Neural progenitor cell (in vitro differentiated cells): ENCODE data around the gene NXPH3. TPM values are rescaled to one million over a fixed set of nuclear protein-coding genes. Genes with fewer than 3 reads are reported as not detected.

ENCODE experiments used
- DNase-seq: peaks from one replicate; pipeline ENCODE4 v3.0.0-alpha.2; 2016; ENCODE audit warnings: low spot score
- H2AFZ ChIP-seq: fragments of 200-600 bp; sonication (generic); replicated peaks from 2 replicates; pipeline ENCODE4 v1.6.1; 2016; ENCODE audit warnings: antibody characterized with exemption
- H3F3A ChIP-seq: fragments of 200-600 bp; sonication (generic); 2 replicates; pipeline ENCODE4 v1.6.1; 2016; ENCODE audit warnings: antibody characterized with exemption, low read depth
- H3K27ac ChIP-seq: fragments of 200-600 bp; sonication (generic); 2 replicates; pipeline ENCODE4 v1.5.1; 2016; ENCODE audit warnings: mild to moderate bottlenecking
- H3K27me3 ChIP-seq: fragments of 200-600 bp; sonication (generic); 2 replicates; pipeline ENCODE4 v1.6.1; 2016; ENCODE audit warnings: mild to moderate bottlenecking, moderate library complexity
- H3K36me3 ChIP-seq: fragments of 200-600 bp; sonication (generic); 2 replicates; pipeline ENCODE4 v1.5.1; 2016
- H3K4me1 ChIP-seq: fragments of 200-600 bp; sonication (generic); 2 replicates; pipeline ENCODE4 v1.6.1; 2016; ENCODE audit warnings: mixed run types
- H3K4me2 ChIP-seq: fragments of 200-600 bp; sonication (generic); 2 replicates; pipeline ENCODE4 v1.6.1; 2016
- H3K4me3 ChIP-seq: fragments of 200-600 bp; sonication (generic); 2 replicates; pipeline ENCODE4 v1.5.1; 2016
- H3K79me2 ChIP-seq: fragments of 200-600 bp; sonication (generic); 2 replicates; pipeline ENCODE4 v1.6.1; 2016; ENCODE audit warnings: low read depth
- H3K9ac ChIP-seq: fragments of 200-600 bp; sonication (generic); 2 replicates; pipeline ENCODE4 v1.6.1; 2016
- H3K9me3 ChIP-seq: fragments of 200-600 bp; sonication (generic); 2 replicates; pipeline ENCODE4 v1.5.1; 2016; ENCODE audit warnings: low read depth
- H4K20me1 ChIP-seq: fragments of 200-600 bp; sonication (generic); 2 replicates; pipeline ENCODE4 v1.6.1; 2016; ENCODE audit warnings: low read depth
- H3K27ac Mint-ChIP-seq: 3 replicates; pipeline ENCODE4 v1.8.0; 2021; ENCODE audit warnings: mixed read lengths
- H3K27me3 Mint-ChIP-seq: 2 replicates; pipeline ENCODE4 v1.8.0; 2022; ENCODE audit warnings: low read depth, mild to moderate bottlenecking, inconsistent platforms, moderate library complexity, mixed read lengths; ENCODE audit not compliant: insufficient read depth
- H3K36me3 Mint-ChIP-seq: 3 replicates; pipeline ENCODE4 v1.8.0; 2021; ENCODE audit warnings: mixed read lengths
- H3K4me1 Mint-ChIP-seq: 3 replicates; pipeline ENCODE4 v1.8.0; 2021; ENCODE audit warnings: mixed read lengths
- H3K4me3 Mint-ChIP-seq: 3 replicates; pipeline ENCODE4 v1.8.0; 2021; ENCODE audit warnings: mild to moderate bottlenecking, moderate library complexity, mixed read lengths
- H3K9me3 Mint-ChIP-seq: 3 replicates; pipeline ENCODE4 v1.8.0; 2020; ENCODE audit warnings: mixed read lengths
- EZH2 ChIP-seq: fragments of 200-600 bp; sonication (generic); IDR thresholded peaks from 2 replicates; pipeline ENCODE4 v1.6.1; 2017; ENCODE audit warnings: antibody characterized with exemption, mild to moderate bottlenecking, moderate library complexity
- EZH2phosphoT487 ChIP-seq: fragments of 200-600 bp; sonication (generic); IDR thresholded peaks from 2 replicates; pipeline ENCODE4 v1.6.1; 2017; ENCODE audit warnings: antibody characterized with exemption
- total RNA-seq: library from RNA; depleted of rRNA; stranded (reverse); fragments of >200 nt; gene quantifications from 2 replicates; pipeline ENCODE4 v1.2.3, GENCODE V29; 2015; ENCODE audit warnings: low replicate concordance
- TF ChIP-seq, protein P1 (sequence below): fragments of 200-600 bp; sonication (generic); IDR thresholded peaks from 2 replicates; pipeline ENCODE4 v1.5.1; 2017; ENCODE audit warnings: antibody characterized with exemption, mild to moderate bottlenecking

NXPH3 gene
- total RNA-seq, 1 donor from 2014 or later, result 3.6 TPM

DNA sequence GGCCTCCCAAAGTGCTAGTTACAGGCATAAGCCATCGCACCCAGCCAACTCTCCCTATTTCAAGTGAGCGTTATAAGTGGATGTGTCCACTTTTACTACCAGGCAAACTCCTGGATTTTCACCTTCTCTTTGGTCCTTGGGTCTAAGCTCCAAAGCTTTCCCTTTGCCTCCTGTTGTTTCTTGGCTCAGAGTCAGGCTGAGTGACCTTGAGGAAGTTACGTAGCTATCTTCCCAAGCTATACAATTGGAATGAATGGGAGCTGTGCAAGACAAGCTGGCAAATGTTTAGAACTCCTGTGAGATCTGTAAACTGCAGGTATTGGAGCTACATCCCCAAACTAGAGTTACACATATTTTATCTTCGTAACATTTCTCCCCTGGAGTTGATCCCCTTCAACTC, 20.3 kb downstream of the NXPH3 start:
- H3K4me1 Mint-ChIP-seq, result no peaks in the 10 kb centered on the region
- Histone ChIP-seq H3K4me3 (no peak overlapping the region), H3K36me3 (no peaks in the 10 kb centered on the region), H4K20me1 (peaks cover 3% of the 10 kb centered on the region), H3K27ac (no peak overlapping the region), H3F3A (no peaks in the 10 kb centered on the region), H3K9ac (no peak overlapping the region), H3K79me2 (no peaks in the 10 kb centered on the region), H2AFZ (no peak overlapping the region), H3K9me3 (no peaks in the 10 kb centered on the region), H3K4me2 (no peak overlapping the region), H3K27me3 (no peaks in the 10 kb centered on the region), H3K4me1 (peaks cover 16% of the 10 kb centered on the region)
- no peak overlapping the region for H3K27ac Mint-ChIP-seq
- TF ChIP-seq EZH2 (no peak), EZH2phosphoT487 (no peak)
- TF ChIP-seq, protein P1, sequence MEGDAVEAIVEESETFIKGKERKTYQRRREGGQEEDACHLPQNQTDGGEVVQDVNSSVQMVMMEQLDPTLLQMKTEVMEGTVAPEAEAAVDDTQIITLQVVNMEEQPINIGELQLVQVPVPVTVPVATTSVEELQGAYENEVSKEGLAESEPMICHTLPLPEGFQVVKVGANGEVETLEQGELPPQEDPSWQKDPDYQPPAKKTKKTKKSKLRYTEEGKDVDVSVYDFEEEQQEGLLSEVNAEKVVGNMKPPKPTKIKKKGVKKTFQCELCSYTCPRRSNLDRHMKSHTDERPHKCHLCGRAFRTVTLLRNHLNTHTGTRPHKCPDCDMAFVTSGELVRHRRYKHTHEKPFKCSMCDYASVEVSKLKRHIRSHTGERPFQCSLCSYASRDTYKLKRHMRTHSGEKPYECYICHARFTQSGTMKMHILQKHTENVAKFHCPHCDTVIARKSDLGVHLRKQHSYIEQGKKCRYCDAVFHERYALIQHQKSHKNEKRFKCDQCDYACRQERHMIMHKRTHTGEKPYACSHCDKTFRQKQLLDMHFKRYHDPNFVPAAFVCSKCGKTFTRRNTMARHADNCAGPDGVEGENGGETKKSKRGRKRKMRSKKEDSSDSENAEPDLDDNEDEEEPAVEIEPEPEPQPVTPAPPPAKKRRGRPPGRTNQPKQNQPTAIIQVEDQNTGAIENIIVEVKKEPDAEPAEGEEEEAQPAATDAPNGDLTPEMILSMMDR, result no peak
- H3K36me3 Mint-ChIP-seq, result peaks cover 19% of the 10 kb centered on the region
- peaks cover 4% of the 10 kb centered on the region for H3K27me3 Mint-ChIP-seq
- H3K4me3 Mint-ChIP-seq, result no peak overlapping the region
- DNase-seq, result no peak
- H3K9me3 Mint-ChIP-seq, result no peaks in the 10 kb centered on the region

DNA sequence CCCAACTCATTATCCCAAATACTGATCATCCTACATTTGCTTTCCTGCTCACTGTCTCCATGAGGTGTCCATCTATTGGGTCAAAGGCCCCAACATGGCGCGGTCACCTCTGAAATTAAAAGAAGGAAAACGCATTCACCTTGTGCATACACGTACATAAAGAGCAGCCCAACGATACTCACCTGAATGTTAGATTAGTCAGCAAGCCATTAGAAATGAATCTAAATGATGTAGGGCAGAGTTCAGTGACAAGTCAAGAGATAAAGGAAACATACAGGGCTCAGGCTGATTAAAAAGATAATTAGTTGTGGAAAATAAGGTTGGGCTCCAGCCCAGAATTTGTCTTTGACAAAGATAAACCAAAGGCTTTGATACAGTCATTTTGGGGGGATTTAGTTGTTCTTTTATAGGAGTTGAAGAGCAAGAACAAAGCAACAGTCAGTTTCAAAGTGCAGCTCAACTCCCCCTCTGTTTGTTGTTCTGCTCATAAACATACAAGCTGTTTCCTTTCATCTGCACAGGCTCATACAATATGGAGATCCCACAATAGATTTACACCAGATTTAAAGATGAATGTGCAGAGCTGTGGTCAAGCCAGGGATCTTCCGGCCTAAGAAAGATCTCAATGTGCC, 21.1 kb downstream of the NXPH3 start:
- H3K27me3 Mint-ChIP-seq, result peaks cover 2% of the 10 kb centered on the region
- H3K79me2 ChIP-seq, result no peaks in the 10 kb centered on the region
- H3F3A ChIP-seq, result peaks cover 2% of the 10 kb centered on the region
- H3K4me3 ChIP-seq, result no peak overlapping the region
- no peak overlapping the region for H3K4me3 Mint-ChIP-seq
- no peaks in the 10 kb centered on the region for H3K9me3 Mint-ChIP-seq
- H2AFZ ChIP-seq, result no peak overlapping the region
- H3K27me3 ChIP-seq, result no peaks in the 10 kb centered on the region
- peaks cover 5% of the 10 kb centered on the region for H4K20me1 ChIP-seq
- H3K4me1 ChIP-seq, result peaks cover 23% of the 10 kb centered on the region
- TF ChIP-seq EZH2 (no peak), EZH2phosphoT487 (no peak)
- TF ChIP-seq, protein P1, result no peak
- no peak overlapping the region for H3K27ac Mint-ChIP-seq
- no peaks in the 10 kb centered on the region for H3K4me1 Mint-ChIP-seq
- no peak for DNase-seq
- no peak overlapping the region for H3K9ac ChIP-seq
- H3K9me3 ChIP-seq, result no peaks in the 10 kb centered on the region
- no peaks in the 10 kb centered on the region for H3K36me3 ChIP-seq
- H3K36me3 Mint-ChIP-seq, result peaks cover 22% of the 10 kb centered on the region
- H3K4me2 ChIP-seq, result no peak overlapping the region
- H3K27ac ChIP-seq, result no peak overlapping the region

DNA sequence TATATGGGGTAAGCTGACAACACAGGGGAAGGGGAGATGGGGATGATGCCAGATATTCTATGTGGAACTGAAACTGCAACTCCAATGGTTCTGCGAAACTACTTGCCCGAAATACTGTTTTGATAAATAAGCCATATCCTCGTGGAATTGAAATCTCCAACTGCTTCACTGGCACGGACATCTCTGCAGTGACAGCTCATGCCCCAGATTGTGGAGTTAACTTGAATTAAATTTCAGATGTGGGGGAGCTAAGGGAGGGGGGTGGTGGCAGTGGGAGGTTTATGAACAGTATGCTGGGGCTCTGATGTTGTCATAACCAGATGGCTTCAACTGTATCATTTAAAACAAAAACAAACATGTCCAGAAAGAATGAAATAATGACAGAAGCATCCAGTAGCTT, 21.8 kb downstream of the NXPH3 start:
- H3K36me3 ChIP-seq, result no peaks in the 10 kb centered on the region
- no peak overlapping the region for H2AFZ ChIP-seq
- no peak overlapping the region for H3K9ac ChIP-seq
- DNase-seq, result no peak
- peaks cover 12% of the 10 kb centered on the region for H4K20me1 ChIP-seq
- no peak overlapping the region for H3K4me3 ChIP-seq
- Mint-ChIP-seq H3K4me3 (no peak overlapping the region), H3K4me1 (no peaks in the 10 kb centered on the region), H3K27me3 (peaks cover 2% of the 10 kb centered on the region), H3K36me3 (peaks cover 22% of the 10 kb centered on the region), H3K9me3 (no peaks in the 10 kb centered on the region), H3K27ac (no peak overlapping the region)
- peaks cover 9% of the 10 kb centered on the region for H3F3A ChIP-seq
- peaks cover 30% of the 10 kb centered on the region for H3K4me1 ChIP-seq
- TF ChIP-seq, protein P1, result no peak
- no peak overlapping the region for H3K4me2 ChIP-seq
- no peaks in the 10 kb centered on the region for H3K27me3 ChIP-seq
- H3K79me2 ChIP-seq, result no peaks in the 10 kb centered on the region
- H3K27ac ChIP-seq, result no peak overlapping the region
- no peaks in the 10 kb centered on the region for H3K9me3 ChIP-seq
